ENCODE data around the gene PIEZO1. TPM values are rescaled to one million over a fixed set of nuclear protein-coding genes. Genes with fewer than 3 reads are reported as not detected.

The PIEZO1 gene
- total RNA-seq, 1 experiment from 2014 or later, result 71.1 TPM

DNA sequence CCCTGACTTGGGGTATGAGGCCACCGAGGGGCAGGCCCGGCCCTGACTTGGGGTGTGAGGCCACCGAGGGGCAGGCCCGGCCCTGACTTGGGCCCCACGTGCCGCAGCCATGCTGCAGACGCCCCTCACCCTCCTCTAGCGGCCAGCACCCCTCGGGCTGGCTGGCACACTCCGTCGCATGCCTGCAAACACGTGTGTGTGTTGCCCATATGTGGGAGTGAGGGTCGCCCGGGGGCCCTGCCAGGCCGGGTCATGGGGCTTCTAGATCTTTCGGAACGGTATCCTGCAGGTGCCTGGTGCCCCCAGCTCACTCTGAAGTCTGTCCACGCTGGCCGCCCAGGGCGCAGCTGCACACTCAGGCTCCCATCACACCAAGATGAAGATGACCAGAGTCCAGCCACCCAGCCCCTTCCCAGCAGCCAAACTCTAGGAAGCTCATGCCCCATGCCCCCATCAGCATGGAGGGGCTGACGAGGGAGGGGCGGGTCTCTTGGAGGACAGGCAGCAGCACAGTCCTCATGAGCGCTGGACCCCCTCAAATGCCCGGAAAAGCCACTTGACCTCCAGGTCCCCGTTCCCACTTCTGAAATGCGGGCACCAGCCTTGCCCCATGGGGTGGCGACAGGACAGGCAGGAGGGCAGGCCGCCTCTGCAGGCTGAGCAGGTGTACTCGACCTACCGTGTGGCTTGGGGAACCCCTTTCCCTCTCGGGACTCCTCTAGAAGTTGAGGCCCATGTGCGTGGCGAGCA is 44.9 kb downstream of the PIEZO1 start:
- no peak overlapping the region for H3K4me3 Mint-ChIP-seq
- Histone ChIP-seq H2BK15ac (ENCODE audit: low read depth, low read length) (no peak overlapping the region), H3K4me1 (ENCODE audit: insufficient read depth, low read length) (no peaks in the 10 kb centered on the region), H3K56ac (ENCODE audit: insufficient read length, low read depth, low read length) (no peak overlapping the region), H4K91ac (ENCODE audit: insufficient read length, low read depth, low read length) (no peak overlapping the region), H3K9ac (ENCODE audit: extremely low read depth, insufficient read length, low read length) (no peak overlapping the region), H3K27ac (ENCODE audit: insufficient read length, low read depth, low read length) (no peak overlapping the region), H3K79me1 (ENCODE audit: insufficient read depth, low read depth, low read length, poor library complexity, severe bottlenecking) (no peaks in the 10 kb centered on the region), H4K5ac (ENCODE audit: insufficient read length, low read depth, low read length) (no peak overlapping the region), H3K18ac (ENCODE audit: insufficient read length, low read depth, low read length) (no peak overlapping the region), H3K4ac (ENCODE audit: low read depth, low read length) (no peak overlapping the region), H3K23ac (ENCODE audit: insufficient read length, low read depth, low read length) (no peak overlapping the region), H2BK20ac (ENCODE audit: low read depth, low read length, poor library complexity, severe bottlenecking) (no peak overlapping the region), H3K14ac (ENCODE audit: insufficient read depth, low read length) (no peak overlapping the region), H3K79me2 (ENCODE audit: insufficient read depth, low read length) (no peaks in the 10 kb centered on the region), H4K20me1 (ENCODE audit: control insufficient read depth, insufficient read depth, insufficient read length) (no peaks in the 10 kb centered on the region), H3K9me3 (ENCODE audit: control insufficient read depth, low read depth, low read length) (no peaks in the 10 kb centered on the region), H3K4me2 (ENCODE audit: insufficient read depth, insufficient read length, low read length) (no peak overlapping the region), H2AFZ (ENCODE audit: low read length) (no peak overlapping the region), H2BK5ac (ENCODE audit: insufficient read length, low read length) (no peak overlapping the region), H4K8ac (replicated peaks; ENCODE audit: insufficient read length, low read depth, low read length) (no peak overlapping the region), H2BK120ac (ENCODE audit: low read depth, low read length, poor library complexity, severe bottlenecking) (no peak overlapping the region), H3K27me3 (ENCODE audit: insufficient read depth, low read length) (no peaks in the 10 kb centered on the region), H3T11ph (ENCODE audit: low read length) (no peak overlapping the region), H2BK12ac (ENCODE audit: insufficient read length, low read depth, low read length) (no peak overlapping the region), H3K23me2 (ENCODE audit: insufficient read length, low read depth, low read length, poor library complexity, severe bottlenecking) (no peaks in the 10 kb centered on the region), H2AK5ac (ENCODE audit: insufficient read length, low read length) (no peak overlapping the region)
- peaks cover 0 to 2% (median 0%) of the 10 kb centered on the region in 3 experiments; a peak in 3 of 7 replicates for H3K36me3 Mint-ChIP-seq (ENCODE audit: insufficient read depth in 1 of 3, low read depth in 3 of 3)
- TF ChIP-seq, protein P1, sequence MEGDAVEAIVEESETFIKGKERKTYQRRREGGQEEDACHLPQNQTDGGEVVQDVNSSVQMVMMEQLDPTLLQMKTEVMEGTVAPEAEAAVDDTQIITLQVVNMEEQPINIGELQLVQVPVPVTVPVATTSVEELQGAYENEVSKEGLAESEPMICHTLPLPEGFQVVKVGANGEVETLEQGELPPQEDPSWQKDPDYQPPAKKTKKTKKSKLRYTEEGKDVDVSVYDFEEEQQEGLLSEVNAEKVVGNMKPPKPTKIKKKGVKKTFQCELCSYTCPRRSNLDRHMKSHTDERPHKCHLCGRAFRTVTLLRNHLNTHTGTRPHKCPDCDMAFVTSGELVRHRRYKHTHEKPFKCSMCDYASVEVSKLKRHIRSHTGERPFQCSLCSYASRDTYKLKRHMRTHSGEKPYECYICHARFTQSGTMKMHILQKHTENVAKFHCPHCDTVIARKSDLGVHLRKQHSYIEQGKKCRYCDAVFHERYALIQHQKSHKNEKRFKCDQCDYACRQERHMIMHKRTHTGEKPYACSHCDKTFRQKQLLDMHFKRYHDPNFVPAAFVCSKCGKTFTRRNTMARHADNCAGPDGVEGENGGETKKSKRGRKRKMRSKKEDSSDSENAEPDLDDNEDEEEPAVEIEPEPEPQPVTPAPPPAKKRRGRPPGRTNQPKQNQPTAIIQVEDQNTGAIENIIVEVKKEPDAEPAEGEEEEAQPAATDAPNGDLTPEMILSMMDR (conservative IDR thresholded peaks at IDR 0.05), result no peak
- H3K27ac Mint-ChIP-seq, result no peak overlapping the region
- H3K4me1 Mint-ChIP-seq, result peaks cover 0 to 10% of the 10 kb centered on the region in 2 experiments; a peak in 2 of 4 replicates
- no peaks in the 10 kb centered on the region for H3K9me3 Mint-ChIP-seq
- DNase-seq, result no peak
- no peaks in the 10 kb centered on the region for H3K27me3 Mint-ChIP-seq (ENCODE audit: low read depth)
- WGBS (ENCODE audit: extremely low coverage, insufficient read length, low lambda C conversion rate), result no CpG with 5 or more reads among the region's 33 CpGs
